ENCODE data around the gene CCBE1. TPM values are rescaled to one million over a fixed set of nuclear protein-coding genes. Genes with fewer than 3 reads are reported as not detected.

CCBE1 gene
- total and polyA plus RNA-seq, 12 donors, result 4.8 to 56.8 (median 26.4) TPM

DNA sequence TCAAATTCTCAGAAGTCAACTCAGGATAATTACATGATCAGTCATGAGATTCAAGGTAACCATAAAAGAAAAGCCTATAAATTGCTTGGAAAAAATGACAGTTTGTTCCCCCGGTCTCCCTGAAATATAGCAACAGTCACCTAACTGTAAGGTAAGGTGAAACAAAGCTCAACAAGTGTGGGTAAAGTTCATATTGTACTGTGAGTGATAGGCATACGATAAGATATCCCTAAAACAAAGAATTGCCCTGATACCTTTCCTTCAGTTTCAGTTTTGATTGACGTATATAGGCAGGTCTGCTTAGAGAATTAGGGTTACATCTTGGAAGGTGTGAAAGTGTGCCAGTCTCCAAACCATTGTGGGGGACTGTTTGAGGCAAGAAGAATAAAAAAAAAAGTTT lies 4.0 kb upstream of the CCBE1 start:
- Histone ChIP-seq H3K36me3 (replicated peaks in 1 of 2) (no peaks in the 10 kb centered on the region), H3K4me3 (no peak overlapping the region), H3K4me1 (replicated peaks in 1 of 2) (peaks cover 9 to 16% of the 10 kb centered on the region in 2 donors), H3K27me3 (no peaks in the 10 kb centered on the region), H3K9me3 (replicated peaks in 1 of 3) (no peaks in the 10 kb centered on the region), H3K27ac (peak overlapping the region in 1 of 5 donors; percentile 36)
- intact Hi-C loops (cut with DNase I), result loop anchor here (10.0 kb wide), 2 partner anchors 74 to 236 kb away; no protein-coding TSS in a partner anchor
- DNase-seq, result no peak
- WGBS, 4 donors, result 51 to 70% (median 64%) methylated on average over 3 of the region's 3 CpGs
- TF ChIP-seq POLR2A (IDR thresholded peaks at IDR 0.05) (no peak), CTCF (IDR thresholded peaks at IDR 0.05) (no peak)

GRCh38 chr18:59700535-59700967 lies 3.3 kb upstream of the CCBE1 start:
- Histone ChIP-seq H3K4me3 (no peak overlapping the region), H3K27ac (peak overlapping the region in 2 of 5 donors; percentile 36), H3K27me3 (no peaks in the 10 kb centered on the region), H3K9me3 (replicated peaks in 1 of 3) (no peaks in the 10 kb centered on the region), H3K36me3 (replicated peaks in 1 of 2) (no peaks in the 10 kb centered on the region), H3K4me1 (replicated peaks in 1 of 2) (peaks cover 9 to 23% of the 10 kb centered on the region in 2 donors)
- TF ChIP-seq POLR2A (IDR thresholded peaks at IDR 0.05), result no peak
- no peak for TF ChIP-seq CTCF (IDR thresholded peaks at IDR 0.05)
- 44 to 56% (median 55%) methylated on average over 3 of the region's 3 CpGs for WGBS, 4 donors
- intact Hi-C loops (cut with DNase I), result loop anchor here (10.0 kb wide), 2 partner anchors 74 to 236 kb away; no protein-coding TSS in a partner anchor
- peak in 2 of 7 donors; percentile 16 to 24 for DNase-seq

- Histone ChIP-seq H3K9me3 (replicated peaks in 1 of 3) (no peaks in the 10 kb centered on the region), H3K27ac (peak overlapping the region in 2 of 5 donors; percentile 35 to 36), H3K27me3 (no peaks in the 10 kb centered on the region), H3K4me3 (no peak overlapping the region), H3K4me1 (replicated peaks in 1 of 2) (peaks cover 7 to 29% of the 10 kb centered on the region in 2 donors), H3K36me3 (replicated peaks in 1 of 2) (no peaks in the 10 kb centered on the region)
- peak in 1 of 7 donors; percentile 8 for DNase-seq
- intact Hi-C loops (cut with DNase I), result loop anchor here (5.0 to 10.0 kb wide), 4 partner anchors 75 to 235 kb away; no protein-coding TSS in a partner anchor
- 75 to 86% (median 82%) methylated on average over 5 to 8 of the region's 8 CpGs for WGBS, 4 donors
- no peak for TF ChIP-seq CTCF (IDR thresholded peaks at IDR 0.05)
- no peak for TF ChIP-seq POLR2A (IDR thresholded peaks at IDR 0.05)
Observed at GRCh38 chr18:59699750-59700534, 2.7 kb upstream of the CCBE1 start.

DNA sequence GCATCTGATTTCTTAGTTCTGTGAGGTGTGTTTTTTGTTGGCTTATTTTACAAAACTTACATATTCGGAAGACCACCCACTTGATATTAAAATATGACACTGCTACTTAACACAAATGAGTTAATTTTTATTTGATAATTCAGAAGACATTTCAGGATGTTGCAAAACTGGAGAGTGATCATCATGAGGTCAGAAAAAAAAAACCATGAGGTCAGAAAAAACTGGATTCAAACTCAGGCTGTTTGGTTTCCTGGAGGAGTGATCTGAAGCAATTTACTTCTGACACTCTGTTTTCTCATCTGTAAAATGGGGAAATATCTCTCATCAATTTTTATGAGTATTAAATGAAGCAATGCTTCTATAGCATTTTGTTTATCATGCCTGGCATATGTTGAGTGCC lies 1.8 kb upstream of the CCBE1 start:
- no peaks in the 10 kb centered on the region for H3K9me3 ChIP-seq (replicated peaks in 1 of 3)
- H3K4me1 ChIP-seq (replicated peaks in 1 of 2), result peaks cover 10 to 31% of the 10 kb centered on the region in 2 donors
- TF ChIP-seq CTCF (IDR thresholded peaks at IDR 0.05), result no peak
- TF ChIP-seq POLR2A (IDR thresholded peaks at IDR 0.05), result no peak
- intact Hi-C loops (cut with DNase I), result loop anchor here in 1 of 2 donors (5.0 to 10.0 kb wide), 3 partner anchors 74 to 234 kb away; no protein-coding TSS in a partner anchor
- no peak for DNase-seq
- 86 to 92% (median 88%) methylated on average over 1 of the region's 1 CpG for WGBS, 4 donors
- no peaks in the 10 kb centered on the region for H3K27me3 ChIP-seq
- H3K27ac ChIP-seq, result no peak overlapping the region
- no peaks in the 10 kb centered on the region for H3K36me3 ChIP-seq (replicated peaks in 1 of 2)
- H3K4me3 ChIP-seq, result no peak overlapping the region

All from adrenal gland (tissue), 12 donors.